ENCODE results near the gene PEX19.

PEX19 gene

DNA sequence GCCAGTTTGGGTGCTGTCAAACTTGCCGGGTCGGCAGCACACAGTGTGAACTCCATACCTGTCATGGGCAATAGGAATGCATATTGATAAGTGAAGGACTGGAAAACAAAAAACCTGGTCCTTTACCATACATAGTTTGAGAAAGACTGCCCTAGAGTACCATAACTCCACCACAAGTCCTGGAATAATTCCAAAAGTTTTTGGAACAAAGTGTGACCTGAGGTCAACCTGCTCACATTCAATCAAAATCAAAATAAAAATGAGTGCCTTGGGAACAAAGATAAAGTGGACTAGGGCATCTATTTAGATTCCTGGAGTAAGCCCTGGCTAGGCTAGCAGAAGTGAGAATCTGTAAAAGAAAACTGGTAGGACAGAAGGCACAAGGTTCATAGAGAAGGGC lies 7.6 kb downstream of the PEX19 start:
- no peak for DNase-seq

DNA sequence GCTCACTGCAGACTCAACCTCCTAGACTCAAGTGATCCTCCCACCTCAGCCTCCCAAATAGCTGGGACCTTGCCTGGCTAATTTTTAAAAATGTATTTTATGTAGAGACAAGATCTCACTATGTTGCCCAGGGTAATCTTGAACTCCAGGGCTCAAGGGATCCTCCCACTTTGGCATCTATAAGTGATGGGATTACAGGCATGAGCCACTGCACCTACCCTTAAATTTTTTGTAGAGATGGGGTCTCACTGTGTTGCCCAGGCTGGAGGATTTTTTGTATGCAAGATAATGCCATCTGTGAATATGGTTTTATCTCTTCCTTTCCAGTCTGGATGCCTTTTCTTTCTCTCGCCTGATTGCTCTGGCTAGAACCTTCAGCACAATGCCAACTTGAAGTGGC lies 13.9 kb downstream of the PEX19 start:
- no peak for DNase-seq

DNA sequence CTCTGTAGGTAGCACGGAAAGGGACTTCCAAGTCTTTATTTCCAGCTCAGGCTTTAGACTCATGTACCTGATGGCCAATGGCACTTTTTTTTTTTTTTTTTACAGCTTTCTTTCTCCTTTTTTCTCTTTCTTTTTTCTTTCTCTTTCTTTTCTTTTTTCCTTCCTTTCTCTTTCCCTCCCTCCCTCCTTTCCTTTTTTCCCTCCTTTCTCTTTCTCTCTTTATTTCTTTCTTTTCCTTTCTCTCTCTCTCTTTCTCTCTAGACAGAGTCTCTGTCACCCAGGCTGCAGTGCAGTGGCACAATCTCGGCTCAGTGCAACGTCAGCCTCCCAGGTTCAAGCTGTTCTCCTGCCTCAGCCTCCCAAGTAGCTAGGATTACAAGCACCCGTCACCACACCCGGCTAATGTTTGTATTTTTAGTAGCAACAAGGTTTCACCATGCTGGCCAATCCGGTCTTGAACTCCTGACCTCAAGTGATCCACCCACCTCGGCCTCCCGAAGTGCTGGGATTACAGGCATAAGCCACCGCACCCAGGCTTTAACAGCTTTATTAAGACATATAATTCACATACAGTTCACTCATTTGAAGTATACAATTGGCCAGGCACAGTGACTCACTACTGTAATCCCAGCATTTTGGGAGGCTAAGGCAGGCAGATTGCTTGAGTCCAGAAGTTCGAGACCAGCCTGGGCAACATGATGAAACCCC lies 17.5 kb downstream of the PEX19 start:
- no peak for DNase-seq

DNA sequence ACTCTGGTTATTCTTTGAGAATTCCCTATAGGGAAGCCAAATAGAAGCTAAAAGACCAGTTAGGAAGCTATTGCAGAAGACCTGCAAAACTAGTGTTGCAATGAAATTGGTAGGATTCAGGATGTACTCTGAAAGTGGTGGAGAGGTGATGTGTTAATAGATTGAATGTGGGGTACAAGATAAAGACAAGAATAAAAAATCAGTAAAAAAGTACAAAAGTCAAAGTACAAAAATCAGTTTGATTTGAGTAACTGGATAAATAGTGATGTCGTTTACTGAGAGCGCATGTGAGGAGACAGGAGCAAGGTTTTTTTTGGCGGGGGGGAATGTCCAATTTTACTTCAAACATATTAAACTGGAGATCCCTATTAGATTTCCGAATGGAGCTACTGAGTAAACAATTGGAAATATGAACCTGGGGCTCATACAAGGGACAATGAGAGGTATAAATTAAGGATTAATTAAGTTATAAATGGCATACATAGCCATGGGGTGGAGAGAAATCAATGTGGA lies 20.1 kb downstream of the PEX19 start:
- DNase-seq: no peak

DNA sequence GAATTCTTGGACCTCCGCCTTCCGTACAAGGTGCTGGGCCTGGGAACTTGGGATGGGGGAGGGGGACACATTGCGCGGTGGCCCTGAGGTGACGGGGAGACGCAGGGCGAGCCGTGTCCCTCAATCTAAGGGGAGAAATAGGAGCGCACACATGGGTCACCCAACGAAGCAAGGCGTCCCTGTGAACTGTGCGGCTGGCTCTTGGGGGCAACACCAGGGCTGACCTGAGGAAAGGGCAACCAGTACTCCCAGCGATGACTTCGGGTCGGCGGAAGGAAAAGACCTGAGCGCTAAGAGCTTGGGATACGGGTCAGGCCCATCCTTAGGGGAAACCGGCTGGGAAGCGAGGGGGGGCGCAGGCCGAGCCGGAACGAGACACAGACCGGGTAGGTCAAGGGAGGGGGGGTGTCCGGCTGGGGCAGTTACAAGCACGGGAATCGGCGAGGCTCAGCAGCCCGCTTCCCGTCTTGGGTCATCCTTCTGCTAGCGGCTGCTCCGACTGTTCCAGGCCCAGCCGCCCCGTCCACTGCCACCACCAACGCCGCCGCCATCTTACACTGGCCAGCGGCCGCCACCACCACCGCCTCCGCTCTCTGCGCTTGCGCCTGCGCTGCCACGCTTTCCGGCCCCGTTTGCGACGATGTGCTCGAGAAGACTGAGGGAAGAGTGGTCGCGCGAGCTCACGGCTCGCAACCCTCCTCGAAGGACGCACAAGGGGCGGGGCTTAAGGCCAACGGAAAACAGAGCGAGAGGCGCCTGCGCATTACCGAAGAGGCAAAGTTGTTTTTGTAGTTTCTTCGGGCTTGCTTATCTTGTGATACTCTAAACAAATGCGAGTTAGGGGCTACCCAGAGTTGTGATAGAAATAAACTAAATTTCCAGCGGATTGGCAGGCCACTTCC lies 22.8 kb downstream of the PEX19 start, which contains the start of gene DCAF8:
DCAF8 (minus strand) TSS at position 657 of the 902 bp plus-strand sequence. CDS start 18,541 bp downstream, outside the sequence.
- DNase-seq: peak; percentile 97

DNA sequence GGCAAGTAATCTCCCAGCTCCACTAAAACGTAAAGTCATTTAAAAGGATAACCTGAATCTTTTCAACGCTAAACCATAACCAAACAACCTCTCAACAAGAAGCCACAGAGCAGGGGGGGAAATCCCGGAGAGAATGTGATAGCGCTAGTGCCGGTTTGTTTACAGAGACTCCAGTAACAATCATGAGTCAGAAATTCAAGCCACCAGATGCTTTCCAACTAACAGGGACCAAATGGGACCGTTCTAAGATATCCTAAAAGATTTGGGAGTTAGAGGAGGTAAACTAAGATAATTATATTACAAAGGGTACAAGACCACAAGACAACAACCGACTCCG lies 23.4 kb downstream of the PEX19 start:
- no peak for DNase-seq

DNA sequence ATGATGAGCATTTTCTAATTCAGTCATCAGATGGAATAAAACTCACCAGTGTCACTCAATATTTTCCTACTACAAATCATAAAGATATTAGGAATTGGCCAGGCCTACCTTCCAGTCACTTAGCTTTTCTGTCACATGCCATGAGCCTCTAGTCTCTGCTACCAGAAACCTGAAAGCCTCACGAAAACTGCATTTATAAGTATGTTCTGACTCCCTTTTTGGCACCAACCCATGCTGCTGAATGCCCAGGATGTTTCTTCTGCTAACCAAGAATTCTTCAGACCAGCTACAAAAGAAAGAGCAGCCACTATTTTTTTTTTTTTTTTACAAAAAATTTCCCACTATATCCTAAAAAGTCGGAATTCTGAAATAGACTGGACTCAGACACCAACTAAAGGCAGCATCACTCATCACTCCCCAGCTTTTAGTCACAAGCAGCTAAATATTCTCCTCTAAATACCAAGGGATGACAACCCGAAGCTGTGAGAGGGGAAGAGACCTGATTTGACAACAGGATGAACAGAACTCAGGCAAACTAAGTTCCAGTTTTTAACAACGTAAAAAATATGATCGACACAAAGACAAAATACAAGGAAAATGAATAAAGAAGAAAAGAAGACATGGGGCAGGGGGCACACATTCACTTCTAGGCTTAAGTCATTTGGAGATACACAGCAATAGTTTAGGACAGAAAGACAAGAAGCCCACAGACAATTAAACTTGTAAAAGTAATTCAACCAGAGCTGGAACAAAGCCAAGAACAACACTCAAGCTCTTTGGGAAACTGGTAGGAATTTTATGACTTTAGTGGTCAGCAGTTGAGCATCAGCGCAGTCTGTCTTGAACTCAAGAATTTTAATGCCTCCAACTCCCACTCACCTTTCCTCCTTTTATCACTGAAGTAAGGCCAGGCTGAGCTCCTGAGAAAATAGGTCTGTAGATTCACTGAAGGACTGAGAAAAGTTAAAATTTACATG lies 24.2 kb downstream of the PEX19 start:
- DNase-seq: no peak

DNA sequence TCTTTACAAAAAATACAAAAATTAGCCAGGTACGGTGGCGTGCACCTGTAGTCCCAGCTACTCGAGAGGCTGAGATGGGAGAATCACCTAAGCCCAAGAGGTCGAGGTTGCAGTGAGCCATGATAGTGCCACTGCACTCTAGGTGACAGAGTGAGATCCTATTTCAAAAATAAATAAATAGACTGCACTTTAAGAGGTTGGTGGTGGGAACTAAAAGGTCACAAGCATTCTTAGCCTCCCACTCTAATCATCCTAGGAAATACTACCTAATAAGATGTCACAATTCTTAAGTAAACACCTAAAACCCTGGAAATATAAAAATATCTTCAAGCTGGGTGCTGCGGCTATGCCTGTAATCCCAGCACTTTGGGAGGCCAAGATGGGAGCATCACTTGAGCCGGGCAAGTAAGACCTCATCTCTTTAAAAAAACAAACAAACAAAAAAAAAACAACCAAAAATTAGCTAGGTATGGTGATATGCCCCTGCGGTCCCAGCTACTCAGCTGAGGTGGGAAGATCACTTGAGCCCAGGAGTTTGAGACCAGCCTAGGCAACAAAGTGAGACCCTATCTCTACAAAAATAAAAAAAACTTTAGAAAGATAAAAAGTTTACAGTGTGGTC lies 26.6 kb downstream of the PEX19 start:
- DNase-seq: no peak

DNA sequence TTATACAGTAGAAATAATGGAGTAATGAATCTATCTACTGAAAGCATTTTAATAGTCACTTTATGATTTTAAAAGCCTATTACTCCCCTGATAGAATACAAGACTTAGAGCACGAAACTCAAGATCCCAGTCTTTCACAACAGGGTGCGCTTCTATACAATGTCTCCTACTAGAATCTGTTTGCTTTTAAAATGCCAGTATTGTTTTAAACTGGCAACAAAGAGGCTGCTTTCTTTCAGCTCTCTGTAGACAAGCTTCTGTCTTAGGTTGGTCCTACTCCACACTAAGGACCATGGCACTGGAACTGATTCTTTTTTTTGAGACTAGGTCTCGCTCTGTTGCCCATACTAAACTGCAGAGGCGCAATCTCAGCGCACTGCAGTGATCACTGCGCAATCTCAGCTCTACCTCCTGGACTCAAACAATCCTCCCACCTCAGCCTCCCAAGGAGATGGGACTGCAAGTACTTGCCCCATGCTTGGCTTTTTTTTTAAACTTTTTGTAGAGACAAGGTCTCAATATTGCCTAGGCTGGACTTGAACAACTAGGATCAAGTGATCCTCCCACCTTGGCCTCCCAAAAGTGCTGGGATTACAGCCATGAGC lies 27.4 kb downstream of the PEX19 start:
- DNase-seq: no peak

DNA sequence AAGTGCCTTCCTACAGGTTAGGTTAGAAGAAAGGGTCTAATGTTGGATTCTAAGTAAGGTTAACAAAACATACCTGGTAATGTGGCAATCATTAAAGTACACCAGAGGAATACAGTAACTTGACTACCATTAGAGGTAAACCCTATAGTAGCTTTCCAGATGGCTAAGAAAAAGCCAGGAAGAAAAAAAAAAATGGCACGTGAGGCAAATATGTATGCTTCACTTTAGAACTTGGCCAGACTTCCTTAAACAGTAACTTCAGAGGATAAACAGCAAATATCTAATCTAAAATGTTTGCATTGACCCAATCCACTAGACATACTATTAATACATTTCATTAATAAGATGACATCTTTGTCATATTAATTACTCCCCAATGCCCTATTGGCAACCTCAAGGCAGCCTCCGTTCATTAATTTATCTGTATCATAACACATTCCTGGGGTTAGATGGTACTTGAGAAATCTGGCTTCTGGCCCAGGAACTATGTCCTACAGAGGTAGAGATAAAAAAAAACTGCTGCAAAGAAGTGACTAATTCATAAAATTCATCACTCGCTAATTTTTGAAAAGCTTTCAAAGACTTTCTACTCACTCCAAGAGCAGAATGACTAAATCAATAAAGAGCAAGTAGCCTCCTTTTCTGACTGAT lies 28.4 kb downstream of the PEX19 start:
- no peak for DNase-seq

DNA sequence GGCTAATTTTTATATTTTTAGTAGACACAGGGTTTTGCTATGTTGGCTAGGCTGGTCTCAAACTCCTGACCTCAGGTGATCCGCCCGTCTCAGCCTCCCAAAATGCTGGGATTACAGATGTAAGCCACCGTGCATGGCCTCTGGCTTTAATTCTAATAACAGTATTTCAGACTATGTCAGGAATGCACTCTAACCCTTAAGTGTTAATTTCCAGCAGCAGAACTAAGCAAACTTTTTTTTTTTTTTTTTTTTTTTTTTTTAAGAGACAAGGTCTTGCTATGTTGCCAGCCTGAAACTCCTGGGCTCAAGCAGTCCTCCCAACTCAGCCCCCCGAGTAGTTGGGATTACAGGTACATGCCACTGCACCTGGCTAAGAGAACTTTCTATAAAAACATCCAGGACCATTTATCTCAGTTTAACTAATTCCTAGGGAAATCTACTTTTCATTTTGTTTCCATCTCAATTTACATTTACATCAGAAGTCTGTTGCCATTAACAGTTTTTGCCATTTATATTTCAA lies 29.1 kb downstream of the PEX19 start:
- DNase-seq: no peak

DNA sequence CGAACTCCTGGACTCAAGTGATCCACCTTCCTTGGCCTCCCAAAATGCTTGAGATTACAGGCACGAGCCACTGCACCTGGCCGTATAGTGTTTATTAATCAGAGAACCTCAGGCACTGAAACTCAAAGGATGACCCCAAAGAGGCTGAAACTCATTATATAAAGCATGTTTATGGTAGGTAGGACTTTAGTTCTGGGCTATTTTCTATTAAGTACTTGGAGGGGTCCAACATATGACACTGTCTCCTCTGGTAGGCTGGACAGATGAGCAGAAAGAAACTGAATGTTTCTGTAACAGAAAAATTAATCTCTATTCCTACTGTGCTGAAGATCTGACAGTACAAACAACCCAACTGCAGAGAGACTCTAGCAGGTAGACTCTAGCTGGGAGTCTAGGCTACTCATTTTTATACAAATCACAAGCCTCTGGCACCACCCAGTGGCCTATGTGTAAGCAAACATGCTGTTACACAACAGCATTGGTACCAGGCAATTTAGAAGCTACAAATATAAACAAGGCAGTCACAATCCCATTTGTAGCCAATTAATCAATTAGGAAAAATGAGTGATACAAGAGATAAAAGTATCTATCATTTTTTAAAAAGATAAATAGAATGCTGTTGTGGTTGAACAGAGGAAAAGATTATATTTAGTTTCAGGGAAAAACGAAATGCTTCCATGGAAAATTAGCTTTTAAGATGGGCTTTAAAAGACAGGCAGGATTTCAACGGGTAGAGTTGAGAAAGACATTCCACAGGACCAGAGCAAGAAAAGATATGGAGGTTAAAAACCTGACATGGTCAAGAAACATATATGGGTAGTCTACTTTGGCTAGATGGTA lies 33.0 kb downstream of the PEX19 start:
- peak; percentile 68 for DNase-seq

DNA sequence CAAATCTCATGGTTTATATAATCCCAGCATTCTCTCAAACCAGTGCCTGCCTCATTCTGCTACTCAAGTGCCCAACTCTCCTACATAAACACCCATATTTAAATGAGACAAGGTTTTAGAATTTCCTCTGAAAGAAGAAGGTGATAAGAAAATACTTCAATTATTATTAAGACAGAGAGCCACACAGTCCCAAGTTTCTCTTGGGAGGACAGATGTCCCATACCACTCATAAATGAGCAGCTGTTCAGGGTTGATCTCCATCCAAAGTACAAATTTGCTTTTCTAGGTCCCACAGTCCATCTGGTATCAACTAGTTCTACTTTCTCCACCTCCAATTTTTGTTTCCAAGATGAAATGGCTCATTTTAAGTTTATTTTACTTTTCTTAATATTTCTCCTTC lies 33.9 kb downstream of the PEX19 start:
- no peak for DNase-seq

DNA sequence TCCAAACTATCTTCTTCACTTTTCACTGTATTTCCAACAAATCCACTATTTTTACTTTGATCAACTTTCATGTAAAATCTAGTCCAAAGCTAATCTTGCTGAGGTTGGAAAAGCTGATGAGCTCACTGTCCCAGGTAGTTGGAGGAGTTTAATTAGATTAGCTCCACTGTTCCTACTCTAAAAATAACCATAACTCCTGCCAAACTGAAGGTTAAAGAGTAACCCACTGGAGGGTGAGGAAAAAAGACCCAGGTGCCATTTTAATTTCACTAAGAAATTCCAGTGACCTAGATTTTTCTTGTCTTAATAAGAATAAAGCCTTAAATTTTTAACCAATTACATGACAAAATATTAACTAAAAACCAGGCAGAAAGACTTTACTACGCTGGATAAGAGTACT lies 37.9 kb downstream of the PEX19 start:
- DNase-seq: no peak

DNA sequence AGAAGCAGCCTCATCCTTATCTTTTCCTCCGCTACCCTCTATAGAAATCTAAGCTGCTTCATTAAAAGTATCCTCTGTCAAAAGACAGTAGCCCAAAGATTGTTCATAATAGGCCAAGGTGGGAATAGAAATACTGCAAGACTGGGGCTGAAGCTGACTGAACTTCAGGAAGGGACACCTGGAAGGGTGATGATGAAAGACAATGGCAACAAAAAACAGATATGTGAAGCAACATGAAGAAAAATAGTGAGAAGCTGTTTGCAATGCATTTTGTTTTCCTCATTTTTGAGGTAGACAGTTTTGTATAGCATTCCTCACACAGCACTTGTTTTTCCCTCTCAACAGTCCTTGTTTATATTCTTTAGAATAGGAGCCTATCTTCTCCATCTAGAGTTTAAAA lies 39.5 kb downstream of the PEX19 start:
- DNase-seq: no peak

DNA sequence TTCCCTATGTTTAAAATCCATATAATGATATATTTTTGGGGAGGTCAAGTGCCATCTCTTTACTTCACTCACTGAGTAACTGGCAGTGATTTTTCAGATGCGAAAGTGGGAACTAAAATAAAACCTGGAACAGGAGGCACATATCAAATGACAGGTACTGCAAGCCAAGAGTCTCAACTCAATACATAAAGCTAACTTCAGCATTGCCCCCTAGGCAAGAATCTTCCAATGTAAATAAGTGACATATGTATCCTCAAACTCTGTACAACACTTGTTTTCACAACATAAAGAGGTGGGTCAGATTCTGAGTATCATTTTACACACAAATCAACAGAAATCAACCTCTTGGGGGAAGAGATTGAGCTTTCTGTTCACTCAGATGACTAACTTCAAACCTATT lies 40.7 kb downstream of the PEX19 start:
- DNase-seq: no peak

DNA sequence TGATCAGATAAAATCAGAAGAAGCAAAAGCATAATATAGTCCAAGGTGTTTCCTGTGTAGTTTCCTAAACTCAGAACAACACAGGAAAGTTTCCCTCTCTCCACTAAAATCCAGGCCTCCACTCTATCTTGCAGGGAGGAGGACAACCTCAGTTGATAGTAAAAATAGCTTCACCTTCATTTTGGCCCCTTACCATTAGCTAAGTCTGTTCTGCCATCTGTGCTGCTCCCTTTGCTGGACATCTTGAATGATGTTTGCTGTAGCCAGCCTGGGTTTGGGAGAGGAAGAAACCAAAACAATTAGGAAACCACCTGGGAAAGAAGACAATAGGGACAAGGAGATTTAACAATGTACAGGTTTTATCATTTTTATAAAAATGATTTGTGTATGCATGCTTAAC lies 41.2 kb downstream of the PEX19 start:
- no peak for DNase-seq

DNA sequence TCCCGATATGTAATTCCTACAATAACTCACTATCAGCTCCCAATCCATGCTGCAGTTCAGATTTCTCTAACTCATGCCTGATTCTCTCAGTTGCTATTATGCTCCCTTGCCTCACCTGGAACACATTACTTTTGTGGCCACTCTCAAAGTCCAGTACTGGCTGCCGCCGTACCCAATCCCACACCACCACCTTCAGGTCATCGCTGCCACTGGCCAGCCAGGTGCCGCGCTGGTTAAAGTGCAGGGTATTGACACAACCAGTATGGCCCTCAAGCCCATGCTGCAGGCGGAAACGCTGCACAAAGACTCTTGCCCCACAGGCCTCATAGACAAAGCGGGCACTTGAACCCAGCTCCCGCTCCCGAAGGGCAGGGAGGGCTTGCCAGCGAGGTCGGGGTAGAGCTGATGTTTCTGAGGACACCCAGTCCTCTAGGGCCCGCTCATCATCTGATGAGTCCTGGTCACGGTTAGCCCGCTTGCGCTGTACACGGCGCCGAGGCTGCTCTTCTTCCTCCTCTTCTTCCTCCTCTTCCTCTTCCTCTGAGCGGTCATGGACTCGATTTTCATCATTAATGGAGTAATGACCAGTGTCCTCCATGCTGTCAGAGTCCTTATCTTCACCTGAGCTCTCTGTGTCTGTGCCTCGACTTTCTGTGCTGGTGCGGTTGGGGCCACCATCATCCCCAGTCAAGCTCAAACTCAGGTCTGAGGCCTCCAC lies 45.2 kb downstream of the PEX19 start:
- DNase-seq: no peak

DNA sequence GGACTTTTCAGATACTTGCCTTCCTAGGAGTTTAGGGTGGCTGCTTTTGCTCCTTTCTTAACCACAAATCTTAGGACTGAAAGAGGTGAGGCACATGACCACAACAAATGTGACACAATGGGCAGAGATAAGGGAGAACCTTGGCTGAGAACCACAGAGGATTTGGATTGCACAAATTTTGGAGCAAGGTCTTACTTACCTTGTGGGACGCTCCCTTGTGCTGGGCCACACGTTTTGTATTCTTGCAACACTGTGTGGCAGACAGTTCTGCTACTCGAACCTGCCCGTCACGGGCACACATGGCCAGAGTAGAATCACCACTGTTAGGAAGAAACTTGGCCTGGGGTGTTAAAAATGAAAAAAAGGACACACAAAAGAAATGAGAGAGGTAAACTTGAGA lies 46.5 kb downstream of the PEX19 start:
- DNase-seq: no peak

DNA sequence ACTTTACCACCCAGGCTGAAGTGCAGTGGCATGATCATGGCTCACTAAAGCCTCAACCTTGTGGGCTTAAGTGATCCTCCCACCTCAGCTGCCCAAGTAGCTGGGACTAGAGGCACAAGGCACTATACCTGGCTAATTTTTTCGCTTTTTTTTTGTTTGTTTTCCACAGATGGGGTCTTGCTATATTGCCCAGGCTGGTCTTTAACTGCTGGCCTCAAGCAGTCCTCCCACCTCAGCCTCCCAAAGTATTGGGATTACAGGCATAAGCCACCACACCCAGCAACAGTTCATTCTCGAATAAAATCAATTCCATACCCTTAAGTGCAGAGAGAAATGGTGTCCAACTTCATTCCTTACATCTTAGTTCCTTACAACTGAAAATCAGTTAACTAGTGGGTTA lies 47.4 kb downstream of the PEX19 start:
- DNase-seq: no peak
